ENCODE results near the gene ADGRF3.
A peak's percentile ranks its signal among the peaks of the same experiment; 100 is the strongest.

ADGRF3 gene

DNA sequence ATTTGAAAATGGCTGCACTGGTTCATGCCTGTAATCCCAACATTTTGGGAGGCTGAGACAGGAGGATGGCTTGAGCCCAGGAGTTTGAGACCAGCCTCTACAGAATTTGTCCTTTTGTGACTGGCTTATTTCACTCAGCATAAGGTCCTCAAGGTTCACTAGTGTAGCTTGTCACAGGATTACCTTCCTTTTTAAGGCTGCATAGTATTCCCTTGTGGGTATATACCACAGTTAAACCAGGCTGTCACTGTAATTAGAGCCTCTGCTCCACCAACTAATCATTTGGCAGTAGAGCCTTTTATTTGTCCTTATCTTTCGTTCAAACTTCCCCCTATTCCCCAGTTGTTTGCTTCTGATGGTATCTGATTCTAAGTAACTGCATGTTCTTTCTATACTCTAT lies 51.1 kb downstream of the ADGRF3 start:
- TF ChIP-seq, protein P1, sequence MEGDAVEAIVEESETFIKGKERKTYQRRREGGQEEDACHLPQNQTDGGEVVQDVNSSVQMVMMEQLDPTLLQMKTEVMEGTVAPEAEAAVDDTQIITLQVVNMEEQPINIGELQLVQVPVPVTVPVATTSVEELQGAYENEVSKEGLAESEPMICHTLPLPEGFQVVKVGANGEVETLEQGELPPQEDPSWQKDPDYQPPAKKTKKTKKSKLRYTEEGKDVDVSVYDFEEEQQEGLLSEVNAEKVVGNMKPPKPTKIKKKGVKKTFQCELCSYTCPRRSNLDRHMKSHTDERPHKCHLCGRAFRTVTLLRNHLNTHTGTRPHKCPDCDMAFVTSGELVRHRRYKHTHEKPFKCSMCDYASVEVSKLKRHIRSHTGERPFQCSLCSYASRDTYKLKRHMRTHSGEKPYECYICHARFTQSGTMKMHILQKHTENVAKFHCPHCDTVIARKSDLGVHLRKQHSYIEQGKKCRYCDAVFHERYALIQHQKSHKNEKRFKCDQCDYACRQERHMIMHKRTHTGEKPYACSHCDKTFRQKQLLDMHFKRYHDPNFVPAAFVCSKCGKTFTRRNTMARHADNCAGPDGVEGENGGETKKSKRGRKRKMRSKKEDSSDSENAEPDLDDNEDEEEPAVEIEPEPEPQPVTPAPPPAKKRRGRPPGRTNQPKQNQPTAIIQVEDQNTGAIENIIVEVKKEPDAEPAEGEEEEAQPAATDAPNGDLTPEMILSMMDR (conservative IDR thresholded peaks at IDR 0.05; ENCODE audit: low read length) = no peak
- no peak overlapping the region for H3K4me3 ChIP-seq (ENCODE audit: low read length)
- DNase-seq (ENCODE audit: low read depth) = no peak

DNA sequence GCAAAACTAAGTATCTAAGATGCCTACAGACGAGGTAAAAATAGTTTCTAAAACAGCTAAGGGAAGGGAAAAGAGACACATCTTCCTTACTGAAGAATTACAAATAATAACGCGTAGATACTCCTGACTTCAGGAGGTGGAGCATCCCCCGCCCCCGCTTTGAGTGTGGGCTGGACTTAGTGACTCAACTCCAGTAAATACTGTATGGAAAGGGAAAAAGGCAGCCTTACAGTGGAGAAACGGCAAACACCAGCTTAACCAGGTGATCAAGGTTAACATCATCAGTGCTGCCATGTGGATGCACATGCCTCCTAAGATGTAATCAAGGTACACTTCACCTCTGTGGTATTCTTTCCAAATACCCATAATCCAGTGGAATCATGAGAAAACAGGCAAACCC lies 53.9 kb downstream of the ADGRF3 start:
- TF ChIP-seq, protein P1 (conservative IDR thresholded peaks at IDR 0.05; ENCODE audit: low read length) = no peak
- no peak for DNase-seq (ENCODE audit: low read depth)
- H3K4me3 ChIP-seq (ENCODE audit: low read length) = no peak overlapping the region

DNA sequence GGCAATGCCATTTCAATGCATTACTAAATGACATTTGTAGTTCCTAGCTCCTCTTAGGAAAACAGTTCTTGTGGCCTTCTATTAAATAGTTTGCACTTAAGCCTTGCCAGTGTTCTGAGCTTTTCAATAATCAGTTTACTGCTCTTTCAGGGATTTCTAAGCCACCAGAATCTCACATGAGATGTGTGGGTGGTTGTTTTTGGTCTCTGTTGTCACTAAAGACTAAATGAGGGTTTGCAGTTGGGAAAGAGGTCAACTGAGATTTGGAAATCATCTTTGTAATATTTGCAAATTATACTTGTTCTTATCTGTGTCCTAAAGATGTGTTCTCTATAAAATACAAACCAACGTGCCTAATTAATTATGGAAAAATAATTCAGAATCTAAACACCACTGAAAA lies 56.6 kb downstream of the ADGRF3 start:
- TF ChIP-seq, protein P1 (conservative IDR thresholded peaks at IDR 0.05; ENCODE audit: low read length) = no peak
- no peak for DNase-seq (ENCODE audit: low read depth)
- no peak overlapping the region for H3K4me3 ChIP-seq (ENCODE audit: low read length)

DNA sequence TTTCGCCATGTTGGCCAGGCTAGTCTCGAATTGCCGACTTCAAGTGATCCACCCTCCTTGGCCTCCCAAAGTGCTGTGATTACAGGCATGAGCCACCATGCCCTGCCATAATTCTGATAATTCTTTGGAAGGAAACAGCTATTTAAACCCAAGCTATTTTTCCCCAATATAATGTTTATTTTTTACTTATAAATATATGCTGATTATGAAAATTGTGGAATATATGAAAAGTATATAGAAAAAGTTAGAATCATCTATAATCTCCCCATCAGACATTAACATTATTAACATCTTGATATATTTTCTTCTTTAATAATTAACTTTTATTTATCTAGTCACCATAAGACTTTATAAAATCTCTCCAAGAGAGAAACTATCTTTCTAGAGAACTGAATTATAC lies 60.7 kb downstream of the ADGRF3 start:
- no peak overlapping the region for H3K4me3 ChIP-seq (ENCODE audit: low read length)
- no peak for DNase-seq (ENCODE audit: low read depth)
- TF ChIP-seq, protein P1 (conservative IDR thresholded peaks at IDR 0.05; ENCODE audit: low read length) = no peak

DNA sequence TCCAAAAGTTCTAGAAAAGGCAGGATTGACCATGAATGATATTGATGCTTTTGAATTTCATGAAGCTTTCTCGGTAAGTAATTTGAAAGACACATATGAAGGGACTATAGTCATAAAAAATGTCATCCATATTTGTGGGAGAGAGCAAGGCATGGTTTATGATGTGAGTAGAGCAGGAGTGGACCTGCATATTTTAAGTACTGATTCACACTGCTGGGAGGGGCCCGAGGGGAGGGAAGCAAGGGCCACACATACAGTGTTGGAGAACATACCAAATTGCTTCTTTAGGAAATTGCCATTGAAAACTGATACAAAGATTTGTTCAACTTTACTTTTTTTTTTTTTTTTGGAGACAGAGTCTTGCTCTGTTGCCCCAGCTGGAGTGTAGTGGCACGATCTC lies 62.5 kb downstream of the ADGRF3 start:
- H3K4me3 ChIP-seq (ENCODE audit: low read length) = no peak overlapping the region
- TF ChIP-seq, protein P1 (conservative IDR thresholded peaks at IDR 0.05; ENCODE audit: low read length) = no peak
- DNase-seq (ENCODE audit: low read depth) = peak; percentile 53

DNA sequence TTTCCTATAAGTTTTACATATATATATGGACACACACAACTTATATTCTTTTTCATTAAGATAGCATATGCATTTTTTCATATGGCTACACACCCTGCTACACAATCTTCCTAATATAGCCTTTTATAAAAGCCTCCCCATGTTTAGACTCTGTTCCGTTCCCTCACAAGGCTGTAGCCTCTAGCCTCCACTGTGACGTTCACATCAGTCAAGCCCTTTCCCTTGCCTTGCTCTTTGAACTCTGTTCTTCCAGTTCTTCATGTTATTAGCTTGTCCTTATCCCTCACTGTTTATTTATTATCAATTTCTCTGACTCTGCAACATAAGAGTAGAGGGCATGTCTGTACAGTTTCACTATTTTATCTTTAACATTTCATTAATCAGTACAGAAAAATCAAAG lies 63.0 kb downstream of the ADGRF3 start:
- TF ChIP-seq, protein P1 (conservative IDR thresholded peaks at IDR 0.05; ENCODE audit: low read length) = no peak
- H3K4me3 ChIP-seq (ENCODE audit: low read length) = no peak overlapping the region
- DNase-seq (ENCODE audit: low read depth) = no peak

DNA sequence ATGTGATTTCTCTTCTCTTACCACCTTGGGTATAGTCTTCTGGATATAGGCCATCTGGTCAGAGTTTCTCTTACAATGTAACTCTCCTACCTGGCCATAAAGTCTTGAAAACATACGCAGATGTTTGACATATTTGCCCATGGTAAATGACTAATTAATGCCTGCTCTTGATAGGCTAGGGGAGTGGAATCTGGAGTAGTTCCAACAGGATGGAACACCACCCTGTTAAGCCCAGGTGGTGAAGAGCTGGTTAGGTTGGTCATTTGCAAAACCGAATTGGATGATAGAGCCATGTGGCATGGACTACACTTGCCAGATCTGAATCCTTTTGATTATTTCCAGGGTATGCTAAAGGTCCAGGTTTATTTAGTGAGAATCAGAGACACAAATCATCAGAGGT lies 65.4 kb downstream of the ADGRF3 start:
- DNase-seq (ENCODE audit: low read depth) = no peak
- no peak overlapping the region for H3K4me3 ChIP-seq (ENCODE audit: low read length)
- TF ChIP-seq, protein P1 (conservative IDR thresholded peaks at IDR 0.05; ENCODE audit: low read length) = no peak

Data from AG10803 (cell line).